ENCODE measurements around the gene CCT8. TPM values are rescaled to one million over a fixed set of nuclear protein-coding genes. Genes with fewer than 3 reads are reported as not detected.
"Not testable (repeated sequence)": the region's sequence is repeated elsewhere in the genome, so short reads cannot be mapped to it uniquely, and the experiment has no call there.

The CCT8 gene
- total RNA-seq, 1 donor = 163 TPM

GRCh38 chr21:29018540-29018939 is 54.9 kb downstream of the CCT8 start:
- DNase-seq (ENCODE audit: insufficient read length, low spot score, missing footprints) = peak; percentile 56
- Histone ChIP-seq H3K4me3 (ENCODE audit: insufficient read depth, low read length) (peak overlapping the region; percentile 97), H2AFZ (ENCODE audit: low read length) (peak overlapping the region; percentile 99), H3K9me3 (ENCODE audit: low read depth, low read length) (no peaks in the 10 kb centered on the region), H3K4me1 (ENCODE audit: insufficient read depth, low read length) (peaks cover 17% of the 10 kb centered on the region), H4K20me1 (ENCODE audit: insufficient read depth, low read length) (no peaks in the 10 kb centered on the region), H3K27me3 (ENCODE audit: insufficient read depth, low read length) (no peaks in the 10 kb centered on the region), H3K36me3 (ENCODE audit: insufficient read depth, low read length) (no peaks in the 10 kb centered on the region), H3K4me2 (ENCODE audit: insufficient read depth, low read length) (peak overlapping the region; percentile 93), H3K27ac (ENCODE audit: low read depth, low read length) (peak overlapping the region; percentile 83), H3K79me2 (ENCODE audit: insufficient read depth, low read length) (peaks cover 32% of the 10 kb centered on the region)
- TF ChIP-seq CTCF (IDR thresholded peaks at IDR 0.05; ENCODE audit: extremely low read depth, low read depth, low read length) = no peak

- Histone ChIP-seq H3K4me1 (ENCODE audit: insufficient read depth, low read length) (peaks cover 17% of the 10 kb centered on the region), H4K20me1 (ENCODE audit: insufficient read depth, low read length) (no peaks in the 10 kb centered on the region), H3K27ac (ENCODE audit: low read depth, low read length) (peak overlapping the region; percentile 20), H3K27me3 (ENCODE audit: insufficient read depth, low read length) (no peaks in the 10 kb centered on the region), H2AFZ (ENCODE audit: low read length) (peak overlapping the region; percentile 27), H3K79me2 (ENCODE audit: insufficient read depth, low read length) (peaks cover 32% of the 10 kb centered on the region), H3K4me2 (ENCODE audit: insufficient read depth, low read length) (peak overlapping the region; percentile 93), H3K36me3 (ENCODE audit: insufficient read depth, low read length) (no peaks in the 10 kb centered on the region), H3K9me3 (ENCODE audit: low read depth, low read length) (no peaks in the 10 kb centered on the region), H3K4me3 (ENCODE audit: insufficient read depth, low read length) (peak overlapping the region; percentile 97)
- DNase-seq (ENCODE audit: insufficient read length, low spot score, missing footprints) = peak; percentile 52
- no peak for TF ChIP-seq CTCF (IDR thresholded peaks at IDR 0.05; ENCODE audit: extremely low read depth, low read depth, low read length)
Observed at GRCh38 chr21:29017639-29018237, 55.7 kb downstream of the CCT8 start.

GRCh38 chr21:29011236-29011635 is 62.2 kb downstream of the CCT8 start:
- not testable (repeated sequence) for H3K4me1 ChIP-seq (ENCODE audit: insufficient read depth, low read length); H3K27me3 ChIP-seq (ENCODE audit: insufficient read depth, low read length); H3K4me2 ChIP-seq (ENCODE audit: insufficient read depth, low read length); H3K9me3 ChIP-seq (ENCODE audit: low read depth, low read length); H4K20me1 ChIP-seq (ENCODE audit: insufficient read depth, low read length); H2AFZ ChIP-seq (ENCODE audit: low read length); DNase-seq (ENCODE audit: insufficient read length, low spot score, missing footprints); H3K4me3 ChIP-seq (ENCODE audit: insufficient read depth, low read length); H3K27ac ChIP-seq (ENCODE audit: low read depth, low read length); H3K79me2 ChIP-seq (ENCODE audit: insufficient read depth, low read length)
- peaks cover 16% of the 10 kb centered on the region for H3K36me3 ChIP-seq (ENCODE audit: insufficient read depth, low read length)

- Histone ChIP-seq H3K4me1 (ENCODE audit: insufficient read depth, low read length) (peaks cover 4% of the 10 kb centered on the region), H4K20me1 (ENCODE audit: insufficient read depth, low read length) (no peaks in the 10 kb centered on the region), H3K27me3 (ENCODE audit: insufficient read depth, low read length) (no peaks in the 10 kb centered on the region), H3K36me3 (ENCODE audit: insufficient read depth, low read length) (peaks cover 17% of the 10 kb centered on the region), H3K79me2 (ENCODE audit: insufficient read depth, low read length) (no peaks in the 10 kb centered on the region), H3K27ac (ENCODE audit: low read depth, low read length) (no peak overlapping the region), H3K4me2 (ENCODE audit: insufficient read depth, low read length) (no peak overlapping the region), H3K9me3 (ENCODE audit: low read depth, low read length) (no peaks in the 10 kb centered on the region), H2AFZ (ENCODE audit: low read length) (no peak overlapping the region), H3K4me3 (ENCODE audit: insufficient read depth, low read length) (no peak overlapping the region)
- TF ChIP-seq CTCF (IDR thresholded peaks at IDR 0.05; ENCODE audit: extremely low read depth, low read depth, low read length) = no peak
- no peak for DNase-seq (ENCODE audit: insufficient read length, low spot score, missing footprints)
Observed at GRCh38 chr21:29008367-29008766, 65.1 kb downstream of the CCT8 start.
